ENCODE results near the gene PDE1C. TPM values are rescaled to one million over a fixed set of nuclear protein-coding genes. Genes with fewer than 3 reads are reported as not detected.

Gene PDE1C
- total RNA-seq, 1 donor from 2014 or later, result 54.6 TPM

DNA sequence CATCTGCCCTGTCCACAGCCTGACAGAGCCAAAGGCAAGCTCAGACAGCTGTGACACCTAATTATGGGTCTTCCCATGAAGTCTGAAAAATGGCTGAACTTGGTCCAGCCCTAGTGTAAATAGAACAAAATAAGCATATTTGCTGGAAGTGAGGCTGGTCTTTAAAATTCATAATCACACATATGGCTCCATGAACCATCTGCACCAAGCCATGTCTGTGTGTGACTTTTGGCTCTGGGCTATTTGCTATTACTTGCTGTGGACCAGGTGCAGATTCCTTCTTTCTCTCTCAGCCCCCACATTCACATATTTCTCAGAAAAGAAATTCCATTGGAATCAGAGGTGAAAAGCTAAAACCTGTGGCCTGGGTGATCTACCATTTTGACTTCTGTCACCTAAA is 175.9 kb downstream of the PDE1C start:
- no peaks in the 10 kb centered on the region for H3K36me3 Mint-ChIP-seq (ENCODE audit: low read depth)
- TF ChIP-seq, protein P1, sequence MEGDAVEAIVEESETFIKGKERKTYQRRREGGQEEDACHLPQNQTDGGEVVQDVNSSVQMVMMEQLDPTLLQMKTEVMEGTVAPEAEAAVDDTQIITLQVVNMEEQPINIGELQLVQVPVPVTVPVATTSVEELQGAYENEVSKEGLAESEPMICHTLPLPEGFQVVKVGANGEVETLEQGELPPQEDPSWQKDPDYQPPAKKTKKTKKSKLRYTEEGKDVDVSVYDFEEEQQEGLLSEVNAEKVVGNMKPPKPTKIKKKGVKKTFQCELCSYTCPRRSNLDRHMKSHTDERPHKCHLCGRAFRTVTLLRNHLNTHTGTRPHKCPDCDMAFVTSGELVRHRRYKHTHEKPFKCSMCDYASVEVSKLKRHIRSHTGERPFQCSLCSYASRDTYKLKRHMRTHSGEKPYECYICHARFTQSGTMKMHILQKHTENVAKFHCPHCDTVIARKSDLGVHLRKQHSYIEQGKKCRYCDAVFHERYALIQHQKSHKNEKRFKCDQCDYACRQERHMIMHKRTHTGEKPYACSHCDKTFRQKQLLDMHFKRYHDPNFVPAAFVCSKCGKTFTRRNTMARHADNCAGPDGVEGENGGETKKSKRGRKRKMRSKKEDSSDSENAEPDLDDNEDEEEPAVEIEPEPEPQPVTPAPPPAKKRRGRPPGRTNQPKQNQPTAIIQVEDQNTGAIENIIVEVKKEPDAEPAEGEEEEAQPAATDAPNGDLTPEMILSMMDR (IDR thresholded peaks at IDR 0.05), result no peak
- H3K9me3 Mint-ChIP-seq (ENCODE audit: low read depth), result no peaks in the 10 kb centered on the region
- H3K4me3 Mint-ChIP-seq (ENCODE audit: unreplicated experiment), result no peak overlapping the region
- DNase-seq (ENCODE audit: low spot score), result no peak
- H3K27ac Mint-ChIP-seq (ENCODE audit: unreplicated experiment), result no peak overlapping the region
- peaks cover 48% of the 10 kb centered on the region for H3K4me1 Mint-ChIP-seq (ENCODE audit: low read depth)
- H3K27me3 Mint-ChIP-seq (ENCODE audit: low read depth), result no peaks in the 10 kb centered on the region

DNA sequence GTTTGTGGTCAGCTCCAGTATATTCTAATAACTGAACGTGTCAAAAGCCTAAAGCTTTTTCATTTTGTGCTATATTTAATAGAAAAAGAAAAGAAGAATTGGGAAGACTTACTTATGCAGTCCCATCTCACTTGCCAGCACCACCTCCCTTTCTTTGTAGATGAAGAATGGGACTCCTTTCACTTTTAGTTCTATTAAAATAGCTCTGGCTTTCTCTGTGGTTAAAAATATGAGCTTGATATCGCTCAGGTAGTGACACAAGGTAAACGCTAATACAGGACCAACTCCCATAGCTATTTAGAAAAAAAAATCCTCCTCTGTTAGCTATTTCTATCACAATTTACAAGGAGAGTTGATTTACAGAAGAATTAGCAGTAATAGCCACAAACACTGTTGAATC is 176.8 kb downstream of the PDE1C start:
- Mint-ChIP-seq H3K4me1 (ENCODE audit: low read depth) (peaks cover 50% of the 10 kb centered on the region), H3K27ac (ENCODE audit: unreplicated experiment) (no peak overlapping the region)

DNA sequence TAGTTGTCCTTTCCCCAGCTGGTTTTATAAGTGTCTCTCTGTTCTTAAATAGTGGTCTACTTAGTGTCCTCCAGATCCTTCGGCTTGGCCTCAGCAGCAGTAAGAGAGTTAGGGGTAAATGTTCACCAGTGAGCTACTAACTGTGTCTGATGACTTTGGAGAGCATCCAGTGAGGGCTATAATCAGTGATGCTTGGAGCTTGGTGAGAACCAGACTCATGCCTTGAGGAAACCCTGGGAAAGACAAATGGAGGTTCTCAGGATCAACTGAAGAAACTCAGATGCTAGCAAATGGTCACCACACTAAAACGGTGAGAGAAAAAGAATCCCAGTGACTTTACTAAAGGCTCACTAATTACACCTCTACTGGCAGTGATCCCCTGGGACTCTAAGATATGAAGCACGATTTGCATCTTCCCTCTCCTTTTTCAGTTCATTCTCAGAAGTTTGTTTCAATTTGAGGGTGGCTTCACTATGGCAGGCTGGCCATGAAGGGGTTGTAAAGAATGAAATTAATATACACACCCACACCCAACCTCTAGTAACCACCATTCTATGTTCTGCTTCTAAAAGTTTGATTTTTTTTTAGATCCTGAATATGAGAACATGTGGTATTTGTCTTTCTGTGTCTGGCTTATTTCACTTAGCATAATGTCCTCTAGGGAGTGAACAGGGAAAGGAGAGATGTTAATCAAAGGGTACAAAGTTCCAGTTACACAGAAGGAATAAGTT is 177.9 kb downstream of the PDE1C start:
- no peak for DNase-seq (ENCODE audit: low spot score)
- peaks cover 50% of the 10 kb centered on the region for H3K4me1 Mint-ChIP-seq (ENCODE audit: low read depth)
- no peaks in the 10 kb centered on the region for H3K27me3 Mint-ChIP-seq (ENCODE audit: low read depth)
- TF ChIP-seq, protein P1 (IDR thresholded peaks at IDR 0.05), result no peak
- peaks cover 2% of the 10 kb centered on the region for H3K9me3 Mint-ChIP-seq (ENCODE audit: low read depth)
- H3K4me3 Mint-ChIP-seq (ENCODE audit: unreplicated experiment), result no peak overlapping the region
- no peak overlapping the region for H3K27ac Mint-ChIP-seq (ENCODE audit: unreplicated experiment)
- peaks cover 2% of the 10 kb centered on the region for H3K36me3 Mint-ChIP-seq (ENCODE audit: low read depth)

More for the DNA sequence above, 176.8 kb downstream of the PDE1C start:
- Mint-ChIP-seq H3K4me3 (ENCODE audit: unreplicated experiment) (no peak overlapping the region), H3K36me3 (ENCODE audit: low read depth) (no peaks in the 10 kb centered on the region), H3K27me3 (ENCODE audit: low read depth) (no peaks in the 10 kb centered on the region), H3K9me3 (ENCODE audit: low read depth) (no peaks in the 10 kb centered on the region)
- no peak for DNase-seq (ENCODE audit: low spot score)
- TF ChIP-seq, protein P1 (IDR thresholded peaks at IDR 0.05), result no peak

DNA sequence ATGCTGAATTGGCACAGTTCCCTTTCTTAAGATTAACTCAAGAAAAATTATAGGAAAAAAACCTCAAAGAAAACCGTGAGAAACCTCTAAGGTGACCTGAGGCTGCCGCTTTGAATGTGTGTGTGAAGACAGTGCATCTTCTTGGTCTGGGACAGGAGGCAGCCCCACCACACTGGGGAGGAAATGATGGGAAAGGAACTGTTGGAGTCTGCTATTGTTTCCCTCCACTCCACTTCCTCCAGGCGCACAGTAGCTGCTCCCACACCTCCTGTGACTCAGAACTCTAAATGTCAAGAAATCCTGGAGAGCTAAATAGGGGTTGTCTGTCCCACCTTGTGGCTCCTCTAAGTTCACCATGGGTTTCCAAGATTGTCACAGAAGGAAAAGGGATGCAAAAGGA is 179.4 kb downstream of the PDE1C start:
- DNase-seq (ENCODE audit: low spot score), result no peak
- TF ChIP-seq, protein P1 (IDR thresholded peaks at IDR 0.05), result no peak
- Mint-ChIP-seq H3K27ac (ENCODE audit: unreplicated experiment) (no peak overlapping the region), H3K4me3 (ENCODE audit: unreplicated experiment) (no peak overlapping the region), H3K36me3 (ENCODE audit: low read depth) (peaks cover 2% of the 10 kb centered on the region), H3K27me3 (ENCODE audit: low read depth) (no peaks in the 10 kb centered on the region), H3K9me3 (ENCODE audit: low read depth) (peaks cover 11% of the 10 kb centered on the region), H3K4me1 (ENCODE audit: low read depth) (peaks cover 57% of the 10 kb centered on the region)

DNA sequence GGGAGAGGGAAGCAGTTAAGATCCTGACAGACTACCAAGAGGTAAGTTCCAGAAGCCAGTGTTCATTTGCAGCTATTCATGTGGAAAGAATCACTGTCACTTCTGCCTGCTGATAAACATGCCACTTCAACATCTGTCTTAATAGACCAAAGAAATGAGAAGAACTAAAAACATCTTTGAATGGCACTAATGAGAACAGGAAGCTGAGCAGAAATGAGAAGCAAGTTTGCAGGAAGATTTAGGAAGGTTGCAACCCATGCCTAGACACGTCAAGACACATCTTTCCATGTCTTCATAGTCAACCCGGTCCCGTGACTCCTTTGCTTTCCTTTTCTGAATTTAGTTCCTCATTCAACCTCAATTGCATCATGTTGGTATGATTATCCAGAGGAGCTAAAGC is 180.0 kb downstream of the PDE1C start:
- peaks cover 11% of the 10 kb centered on the region for H3K9me3 Mint-ChIP-seq (ENCODE audit: low read depth)
- H3K4me3 Mint-ChIP-seq (ENCODE audit: unreplicated experiment), result no peak overlapping the region
- H3K4me1 Mint-ChIP-seq (ENCODE audit: low read depth), result peaks cover 58% of the 10 kb centered on the region
- DNase-seq (ENCODE audit: low spot score), result no peak
- TF ChIP-seq, protein P1 (IDR thresholded peaks at IDR 0.05), result no peak
- H3K27me3 Mint-ChIP-seq (ENCODE audit: low read depth), result no peaks in the 10 kb centered on the region
- no peak overlapping the region for H3K27ac Mint-ChIP-seq (ENCODE audit: unreplicated experiment)
- peaks cover 2% of the 10 kb centered on the region for H3K36me3 Mint-ChIP-seq (ENCODE audit: low read depth)
